Mononuclear cell (primary cell): Measurements from ENCODE around the gene RAB4B. TPM values are rescaled to one million over a fixed set of nuclear protein-coding genes. Genes with fewer than 3 reads are reported as not detected.

Experiments
- H3K27me3 ChIP-seq: 2 replicates; pipeline ENCODE4 v1.6.0; 2011; ENCODE audit warnings: low read length, control low read depth; ENCODE audit not compliant: insufficient read depth
- H3K4me1 ChIP-seq: 2 replicates; pipeline ENCODE4 v1.5.1; 2011; ENCODE audit warnings: mild to moderate bottlenecking, low read length, control low read depth; ENCODE audit not compliant: insufficient read depth
- H3K4me3 ChIP-seq: 2 replicates; pipeline ENCODE4 v1.5.1; 2011; ENCODE audit warnings: mild to moderate bottlenecking, low read length, moderate library complexity
- H3K9me3 ChIP-seq: 2 replicates; pipeline ENCODE4 v1.5.1; 2011; ENCODE audit warnings: low read depth, mild to moderate bottlenecking, control low read depth, low read length
- total RNA-seq: library from RNA; depleted of rRNA; stranded (reverse); fragments of >200 nt; gene quantifications from one replicate; pipeline ENCODE4 v1.2.3, GENCODE V29; 2012

Gene RAB4B
- total RNA-seq, 1 donor = 9.6 TPM

GRCh38 chr19:40801426-40802299, 23.6 kb downstream of the RAB4B start:
- H3K4me1 ChIP-seq = peaks cover 76% of the 10 kb centered on the region
- H3K9me3 ChIP-seq = no peaks in the 10 kb centered on the region
- H3K27me3 ChIP-seq = no peaks in the 10 kb centered on the region
- H3K4me3 ChIP-seq = peak overlapping the region; percentile 10

- H3K4me3 ChIP-seq = peak overlapping the region; percentile 6
- H3K4me1 ChIP-seq = peaks cover 85% of the 10 kb centered on the region
- H3K27me3 ChIP-seq = no peaks in the 10 kb centered on the region
- H3K9me3 ChIP-seq = no peaks in the 10 kb centered on the region
These were observed 24.5 kb downstream of the RAB4B start for GRCh38 chr19:40802300-40803169.

- Histone ChIP-seq H3K9me3 (no peaks in the 10 kb centered on the region), H3K27me3 (no peaks in the 10 kb centered on the region), H3K4me1 (peaks cover 81% of the 10 kb centered on the region), H3K4me3 (no peak overlapping the region)
These were observed 25.3 kb downstream of the RAB4B start for GRCh38 chr19:40803170-40803856.

- no peak overlapping the region for H3K4me3 ChIP-seq
- H3K27me3 ChIP-seq = no peaks in the 10 kb centered on the region
- no peaks in the 10 kb centered on the region for H3K9me3 ChIP-seq
- peaks cover 81% of the 10 kb centered on the region for H3K4me1 ChIP-seq
These were observed 26.1 kb downstream of the RAB4B start for GRCh38 chr19:40803857-40804782.

- Histone ChIP-seq H3K4me1 (peaks cover 88% of the 10 kb centered on the region), H3K27me3 (no peaks in the 10 kb centered on the region), H3K9me3 (no peaks in the 10 kb centered on the region), H3K4me3 (no peak overlapping the region)
These were observed 26.8 kb downstream of the RAB4B start for GRCh38 chr19:40804783-40805242.

GRCh38 chr19:40805258-40805868, 27.3 kb downstream of the RAB4B start:
- Histone ChIP-seq H3K9me3 (no peaks in the 10 kb centered on the region), H3K27me3 (no peaks in the 10 kb centered on the region), H3K4me3 (no peak overlapping the region), H3K4me1 (peaks cover 88% of the 10 kb centered on the region)

- Histone ChIP-seq H3K4me3 (no peak overlapping the region), H3K27me3 (no peaks in the 10 kb centered on the region), H3K4me1 (peaks cover 84% of the 10 kb centered on the region), H3K9me3 (no peaks in the 10 kb centered on the region)
These were observed 28.5 kb downstream of the RAB4B start for GRCh38 chr19:40806423-40807146.

GRCh38 chr19:40807147-40808020, 29.3 kb downstream of the RAB4B start:
- H3K27me3 ChIP-seq = no peaks in the 10 kb centered on the region
- H3K4me1 ChIP-seq = peaks cover 84% of the 10 kb centered on the region
- no peaks in the 10 kb centered on the region for H3K9me3 ChIP-seq
- no peak overlapping the region for H3K4me3 ChIP-seq

GRCh38 chr19:40808021-40808325, 29.9 kb downstream of the RAB4B start:
- Histone ChIP-seq H3K4me3 (no peak overlapping the region), H3K27me3 (no peaks in the 10 kb centered on the region), H3K9me3 (no peaks in the 10 kb centered on the region)

GRCh38 chr19:40808497-40808896, 30.4 kb downstream of the RAB4B start:
- Histone ChIP-seq H3K4me1 (peaks cover 75% of the 10 kb centered on the region), H3K9me3 (no peaks in the 10 kb centered on the region), H3K27me3 (no peaks in the 10 kb centered on the region), H3K4me3 (no peak overlapping the region)

More at GRCh38 chr19:40808021-40808325, 29.9 kb downstream of the RAB4B start:
- H3K4me1 ChIP-seq = peaks cover 80% of the 10 kb centered on the region

GRCh38 chr19:40809358-40810086, 31.5 kb downstream of the RAB4B start:
- no peaks in the 10 kb centered on the region for H3K27me3 ChIP-seq
- H3K4me3 ChIP-seq = no peak overlapping the region
- peaks cover 65% of the 10 kb centered on the region for H3K4me1 ChIP-seq
- H3K9me3 ChIP-seq = no peaks in the 10 kb centered on the region

GRCh38 chr19:40810160-40810559, 32.1 kb downstream of the RAB4B start:
- peaks cover 58% of the 10 kb centered on the region for H3K4me1 ChIP-seq
- H3K9me3 ChIP-seq = no peaks in the 10 kb centered on the region
- no peak overlapping the region for H3K4me3 ChIP-seq
- H3K27me3 ChIP-seq = no peaks in the 10 kb centered on the region
